Neuronal stem cell (in vitro differentiated cells): ENCODE results near the gene NPVF. TPM values are rescaled to one million over a fixed set of nuclear protein-coding genes. Genes with fewer than 3 reads are reported as not detected.

Experiments
- DNase-seq: peaks from one replicate; pipeline ENCODE4 v3.0.0-alpha.2; 2013; ENCODE audit warnings: low spot score
- H2AFZ ChIP-seq: one replicate; pipeline ENCODE4 v1.6.1; 2013; ENCODE audit warnings: mild to moderate bottlenecking, low read length, inconsistent platforms
- H2AK5ac ChIP-seq: 2 replicates; pipeline ENCODE4 v1.6.1; 2013; ENCODE audit warnings: low read depth, mild to moderate bottlenecking, inconsistent platforms, low read length, moderate library complexity, mixed read lengths
- H2BK120ac ChIP-seq: 2 replicates; pipeline ENCODE4 v1.6.1; 2013; ENCODE audit warnings: low read depth, mild to moderate bottlenecking, inconsistent platforms, low read length, moderate library complexity, mixed read lengths
- H2BK12ac ChIP-seq: one replicate; pipeline ENCODE4 v1.6.1; 2013; ENCODE audit warnings: low read length, inconsistent platforms
- H2BK15ac ChIP-seq: 2 replicates; pipeline ENCODE4 v1.6.1; 2013; ENCODE audit warnings: mild to moderate bottlenecking, low read length, inconsistent platforms, mixed read lengths
- H2BK5ac ChIP-seq: one replicate; pipeline ENCODE4 v1.6.1; 2013; ENCODE audit warnings: inconsistent platforms, mild to moderate bottlenecking, low read length, moderate library complexity
- H3K14ac ChIP-seq: one replicate; pipeline ENCODE4 v1.6.1; 2013; ENCODE audit warnings: low read length, inconsistent platforms
- H3K18ac ChIP-seq: 2 replicates; pipeline ENCODE4 v1.6.1; 2013; ENCODE audit warnings: low read length, inconsistent platforms
- H3K23ac ChIP-seq: 2 replicates; pipeline ENCODE4 v1.6.1; 2013; ENCODE audit warnings: low read depth, mild to moderate bottlenecking, mixed read lengths, low read length, inconsistent platforms; ENCODE audit not compliant: poor library complexity
- H3K27ac ChIP-seq: replicated peaks from 3 replicates; pipeline ENCODE4 v1.5.1; 2013; ENCODE audit warnings: low read length, inconsistent platforms
- H3K27me3 ChIP-seq, 3 experiments: 2 replicates each; pipeline ENCODE4 v1.6.1; 2013; ENCODE audit warnings: low read length in 3 of 3, mild to moderate bottlenecking in 2 of 3, inconsistent platforms in 1 of 3, low read depth in 1 of 3, mixed read lengths in 1 of 3, moderate library complexity in 1 of 3; ENCODE audit not compliant: control insufficient read depth in 3 of 3, insufficient read depth in 3 of 3
- H3K36me3 ChIP-seq, 2 donors: replicated peaks in 1 of 2; 2 replicates each; pipeline ENCODE4 v1.6.1; 2013; ENCODE audit warnings: low read length in 2 of 2; ENCODE audit not compliant: control insufficient read depth in 2 of 2, insufficient read depth in 2 of 2
- H3K4ac ChIP-seq: 2 replicates; pipeline ENCODE4 v1.6.1; 2013; ENCODE audit warnings: inconsistent platforms, mild to moderate bottlenecking, low read length, moderate library complexity
- H3K4me1 ChIP-seq, 2 donors: 1 replicate in 1 of 2; 2 replicates in 1 of 2; pipeline ENCODE4 v1.6.1; 2013; ENCODE audit warnings: low read length in 2 of 2, low read depth in 1 of 2; ENCODE audit not compliant: control insufficient read depth in 2 of 2, insufficient read depth in 1 of 2
- H3K4me2 ChIP-seq: one replicate; pipeline ENCODE4 v1.6.1; 2013; ENCODE audit warnings: mild to moderate bottlenecking, low read length, inconsistent platforms; ENCODE audit not compliant: insufficient read depth, poor library complexity, severe bottlenecking
- H3K4me3 ChIP-seq, 2 donors: 2 replicates each; pipeline ENCODE4 v1.5.1; 2013; ENCODE audit warnings: low read length in 2 of 2, mild to moderate bottlenecking in 2 of 2, inconsistent platforms in 1 of 2, moderate library complexity in 1 of 2
- H3K79me1 ChIP-seq: one replicate; pipeline ENCODE4 v1.6.1; 2013; ENCODE audit warnings: low read depth, mild to moderate bottlenecking, inconsistent platforms, low read length, moderate library complexity
- H3K9ac ChIP-seq: one replicate; pipeline ENCODE4 v1.6.1; 2013; ENCODE audit warnings: mild to moderate bottlenecking, low read depth, low read length, inconsistent platforms; ENCODE audit not compliant: poor library complexity
- H3K9me3 ChIP-seq, 2 donors: replicated peaks in 1 of 2; 2 replicates each; pipeline versions ENCODE3 to v1.6.1; 2013; ENCODE audit warnings: low read length in 2 of 2, mild to moderate bottlenecking in 2 of 2, inconsistent platforms in 1 of 2, low read depth in 1 of 2, mixed read lengths in 1 of 2, moderate library complexity in 1 of 2; ENCODE audit not compliant: control insufficient read depth in 2 of 2, insufficient read depth in 1 of 2
- H4K8ac ChIP-seq: one replicate; pipeline ENCODE4 v1.6.1; 2013; ENCODE audit warnings: low read depth, mild to moderate bottlenecking, inconsistent platforms, low read length, moderate library complexity
- H4K91ac ChIP-seq: one replicate; pipeline ENCODE4 v1.6.1; 2013; ENCODE audit warnings: low read length, low read depth, mild to moderate bottlenecking, inconsistent platforms; ENCODE audit not compliant: poor library complexity
- WGBS, 2 donors: extraction: QIAGEN DNeasy Blood & Tissue Kit; methylation state at CpG; one replicate each; pipeline ENCODE4 v1.1.7; 2013; ENCODE audit warnings: missing lambda C conversion rate in 2 of 2, mixed read lengths in 1 of 2; ENCODE audit not compliant: insufficient read length in 2 of 2, insufficient replicate concordance in 1 of 2; ENCODE audit errors: extremely low coverage in 2 of 2; 5-methylcytosine and 5-hydroxymethylcytosine counted together
- polyA plus RNA-seq, 2 experiments: library from polyadenylated mRNA; stranded (reverse); fragments of 200-250 nt; gene quantifications; one replicate each; pipeline ENCODE4 v1.2.3, GENCODE V29; 2013

The NPVF gene
- not detected for polyA plus RNA-seq (2013, experiment 1 of 2)
- not detected for polyA plus RNA-seq (2013, experiment 2 of 2)

- no peaks in the 10 kb centered on the region for H3K4me1 ChIP-seq
- H3K9me3 ChIP-seq: no peaks in the 10 kb centered on the region
- H3K23ac ChIP-seq: no peak within 1 kb of the TSS
- no peak within 1 kb of the TSS for H3K4me3 ChIP-seq
- no peak within 1 kb of the TSS for H2BK5ac ChIP-seq
- H2BK120ac ChIP-seq: no peak within 1 kb of the TSS
- H3K4me2 ChIP-seq: no peak within 1 kb of the TSS
- H4K91ac ChIP-seq: no peak within 1 kb of the TSS
- no peak within 1 kb of the TSS for H2BK15ac ChIP-seq
- no peak within 1 kb of the TSS for H3K18ac ChIP-seq
- no peak within 1 kb of the TSS for H3K14ac ChIP-seq
- no peak within 1 kb of the TSS for H3K4ac ChIP-seq
- H2AFZ ChIP-seq: no peak within 1 kb of the TSS
- H2BK12ac ChIP-seq: no peak within 1 kb of the TSS
- no peak within 1 kb of the TSS for H4K8ac ChIP-seq
- peaks cover 0 to 27% (median 0%) of the 10 kb centered on the region in 3 experiments for H3K27me3 ChIP-seq
- no peaks in the 10 kb centered on the region for H3K79me1 ChIP-seq
- no peak within 1 kb of the TSS for H3K27ac ChIP-seq
- no CpG with 5 or more reads among the region's 1 CpG for WGBS, 2 donors
- no peak within 1 kb of the TSS for H2AK5ac ChIP-seq
- DNase-seq: no peak
- no peaks in the 10 kb centered on the region for H3K36me3 ChIP-seq
- H3K9ac ChIP-seq: no peak within 1 kb of the TSS
Observed at GRCh38 chr7:25228386-25228785, at the start of gene NPVF. Gene NPVF, minus strand, starts transcription at chr7:25228486. Its CDS starts 47 bp downstream, at chr7:25228439.

DNA sequence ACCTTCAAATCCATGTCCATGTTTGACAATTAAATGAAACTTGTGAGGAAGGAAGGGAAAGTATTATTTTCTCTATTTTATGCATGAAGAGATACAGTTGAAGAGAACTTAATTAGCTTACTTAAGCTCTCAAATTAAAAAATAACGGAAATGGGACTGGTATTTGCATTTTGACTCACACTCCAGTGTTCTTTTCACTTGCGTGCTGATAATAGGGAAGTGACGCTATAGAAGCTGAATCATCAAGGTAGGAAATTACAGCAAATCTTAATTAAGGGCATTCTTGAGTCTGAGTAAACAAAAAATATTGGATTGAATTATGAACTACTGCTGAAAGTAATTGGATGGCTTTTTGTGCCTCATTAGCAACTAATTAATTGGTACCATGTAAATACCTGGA is 44.0 kb upstream of the NPVF start:
- Histone ChIP-seq H2AK5ac (no peak overlapping the region), H4K8ac (no peak overlapping the region), H3K4ac (no peak overlapping the region), H3K14ac (no peak overlapping the region), H3K27me3 (peaks cover 0 to 9% (median 0%) of the 10 kb centered on the region in 3 experiments), H2BK5ac (no peak overlapping the region), H4K91ac (no peak overlapping the region), H3K4me2 (no peak overlapping the region), H2BK120ac (no peak overlapping the region), H2BK15ac (no peak overlapping the region), H3K4me1 (no peaks in the 10 kb centered on the region), H3K9ac (no peak overlapping the region), H2AFZ (no peak overlapping the region), H3K18ac (no peak overlapping the region), H3K79me1 (no peaks in the 10 kb centered on the region), H2BK12ac (no peak overlapping the region), H3K27ac (no peak overlapping the region), H3K4me3 (no peak overlapping the region), H3K23ac (no peak overlapping the region), H3K36me3 (no peaks in the 10 kb centered on the region), H3K9me3 (no peaks in the 10 kb centered on the region)
- DNase-seq: no peak
- WGBS, 2 donors: no CpG with 5 or more reads among the region's 3 CpGs

GRCh38 chr7:25263337-25263736 is 35.1 kb upstream of the NPVF start:
- Histone ChIP-seq H2BK120ac (no peak overlapping the region), H2BK5ac (no peak overlapping the region), H3K4ac (no peak overlapping the region), H2AK5ac (no peak overlapping the region), H3K4me1 (peaks cover 0 to 4% of the 10 kb centered on the region in 2 donors), H3K79me1 (no peaks in the 10 kb centered on the region), H3K23ac (no peak overlapping the region), H3K36me3 (no peaks in the 10 kb centered on the region), H3K9me3 (no peaks in the 10 kb centered on the region), H4K8ac (no peak overlapping the region), H3K4me2 (no peak overlapping the region), H2BK12ac (no peak overlapping the region), H3K9ac (no peak overlapping the region), H3K27ac (no peak overlapping the region), H3K27me3 (peaks cover 0 to 9% (median 0%) of the 10 kb centered on the region in 3 experiments), H4K91ac (no peak overlapping the region), H3K4me3 (no peak overlapping the region), H3K14ac (no peak overlapping the region), H2BK15ac (no peak overlapping the region), H3K18ac (no peak overlapping the region), H2AFZ (no peak overlapping the region)
- DNase-seq: no peak
- no CpG with 5 or more reads among the region's 5 CpGs for WGBS, 2 donors

DNA sequence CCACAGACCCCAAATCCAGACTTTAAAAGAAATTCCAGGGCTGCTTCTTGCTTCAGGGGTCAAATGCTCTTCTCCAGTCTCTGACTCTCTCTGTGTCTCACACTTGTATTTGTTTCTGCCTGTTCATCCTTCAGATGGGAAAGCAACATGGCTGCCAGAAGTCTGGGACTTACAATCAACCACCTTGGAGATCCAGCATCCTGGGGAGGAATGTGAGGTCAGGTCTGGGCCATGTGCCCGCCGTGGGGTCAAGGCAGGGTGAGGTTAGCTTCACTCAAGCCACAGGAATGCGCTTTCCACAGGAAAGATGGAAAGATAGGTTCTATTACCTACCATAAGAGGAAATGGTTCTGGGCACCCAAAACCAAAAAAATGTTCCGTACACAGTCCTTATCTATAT is 34.3 kb upstream of the NPVF start:
- peak overlapping the region; percentile 12 for H2BK15ac ChIP-seq

More for the DNA sequence above, 34.3 kb upstream of the NPVF start:
- H2BK12ac ChIP-seq: no peak overlapping the region
- H2AFZ ChIP-seq: peak overlapping the region; percentile 51
- H3K27ac ChIP-seq: no peak overlapping the region
- no CpG with 5 or more reads among the region's 4 CpGs for WGBS, 2 donors
- H4K91ac ChIP-seq: no peak overlapping the region
- no peaks in the 10 kb centered on the region for H3K9me3 ChIP-seq
- H3K4ac ChIP-seq: no peak overlapping the region
- H3K27me3 ChIP-seq: peaks cover 0 to 5% (median 0%) of the 10 kb centered on the region in 3 experiments
- H2BK120ac ChIP-seq: no peak overlapping the region
- no peak overlapping the region for H4K8ac ChIP-seq
- H3K79me1 ChIP-seq: no peaks in the 10 kb centered on the region
- H3K14ac ChIP-seq: no peak overlapping the region
- peaks cover 0 to 4% of the 10 kb centered on the region in 2 donors for H3K4me1 ChIP-seq
- no peak overlapping the region for H3K23ac ChIP-seq
- no peak for DNase-seq
- H2BK5ac ChIP-seq: no peak overlapping the region
- no peak overlapping the region for H2AK5ac ChIP-seq
- no peak overlapping the region for H3K4me3 ChIP-seq
- H3K18ac ChIP-seq: no peak overlapping the region
- no peaks in the 10 kb centered on the region for H3K36me3 ChIP-seq
- H3K9ac ChIP-seq: no peak overlapping the region
- H3K4me2 ChIP-seq: no peak overlapping the region
